Ovary (tissue), 9 donors: ENCODE data around the gene KNDC1. TPM values are rescaled to one million over a fixed set of nuclear protein-coding genes. Genes with fewer than 3 reads are reported as not detected.

Experiments used
- DNase-seq, 5 donors: peaks; one replicate each; pipeline ENCODE4 v3.0.0-alpha.2; 2019 to 2020
- H3K27ac ChIP-seq, 2 donors: fragments of 200-600 bp; one replicate each; pipeline versions ENCODE4 v1.5.1 to v1.8.0; 2019 to 2022
- H3K27me3 ChIP-seq: fragments of 200-600 bp; one replicate; pipeline ENCODE4 v1.8.0; 2022
- H3K36me3 ChIP-seq: fragments of 200-600 bp; sonication (generic); one replicate; pipeline ENCODE4 v1.5.1; 2019
- H3K4me1 ChIP-seq: one replicate; pipeline ENCODE4 v1.8.1; 2013; ENCODE audit warnings: mild to moderate bottlenecking, moderate library complexity; ENCODE audit not compliant: insufficient read depth
- H3K4me3 ChIP-seq: fragments of 200-600 bp; sonication (generic); one replicate; pipeline ENCODE4 v1.5.1; 2017
- H3K9me3 ChIP-seq, 2 donors: fragments of 200-600 bp in 1 of 2; sonication (generic) in 1 of 2; one replicate each; pipeline versions ENCODE4 v1.5.1 to v1.8.1; 2013 to 2019; ENCODE audit warnings: mild to moderate bottlenecking in 1 of 2, moderate library complexity in 1 of 2
- EP300 ChIP-seq: sonication (generic); formaldehyde crosslinking; IDR thresholded peaks from one replicate; pipeline ENCODE4 v1.6.1; 2017; ENCODE audit warnings: antibody characterized with exemption
- POLR2A ChIP-seq: fragments of 450-650 bp; IDR thresholded peaks from one replicate; pipeline ENCODE4 v1.6.1; 2017; ENCODE audit warnings: antibody characterized with exemption, mild to moderate bottlenecking, moderate library complexity
- WGBS, 3 donors: extraction: QIAGEN DNeasy Blood & Tissue Kit in 1 of 3; methylation state at CpG; one replicate each; pipeline versions ENCODE4 v1.1.5 to v1.1.7; 2013 to 2017; 5-methylcytosine and 5-hydroxymethylcytosine counted together
- intact Hi-C, 4 donors: fragments of 100-400 bp; cut with DNase I; formaldehyde crosslinking; loops; one replicate each; pipeline versions ENCODE4 v1.11.0 to v1.15.1; 2022 to 2023
- polyA plus RNA-seq, 2 donors: library from polyadenylated mRNA; stranded (reverse); fragments of 200-250 nt in 1 of 2; fragments of 350-450 nt in 1 of 2; fragmentation: Illumina TruSeq in 1 of 2; extraction: RNeasy Lipid Tissue Mini Kit (QIAGEN cat#74804) in 1 of 2; gene quantifications; one replicate each; pipeline ENCODE4 v1.2.3, GENCODE V29; 2013 to 2014
- total RNA-seq, 7 donors: library from RNA; depleted of rRNA in 2 of 7; stranded (reverse); fragments of >200 nt in 2 of 7; fragmentation: NEBNext Ultra II Directional in 3 of 7; extraction: Animal tissue kit (Norgen Biotek cat#: 25700) in 3 of 7; gene quantifications; one replicate each; pipeline versions ENCODE4 v1.1.0 to v1.2.4, GENCODE V29; 2016 to 2023
- TF ChIP-seq, protein P1 (sequence below), 3 donors: fragments of 450-650 bp in 2 of 3; fragments of 200-600 bp in 1 of 3; IDR thresholded peaks; one replicate each; pipeline versions ENCODE4 v1.5.1 to v1.8.0; 2016 to 2022; ENCODE audit warnings: antibody characterized with exemption in 3 of 3, mild to moderate bottlenecking in 1 of 3
- donor health status: DM: no; HTN: no; CAD: no; lungs with moderate emphysema.
- donor health status: DM: no; HTN: no; CAD: no.
- donor health status: Bipolar disorder and iron deficiency.
- donor health status: DM: yes; HTN: yes; CAD: no.
- donor health status: DM: no; HTN: no; CAD: no.
- donor health status: DM: yes; HTN: yes; CAD: no.

The KNDC1 gene
- total and polyA plus RNA-seq, 9 donors: 0.67 to 34.9 (median 16.6) TPM

DNA sequence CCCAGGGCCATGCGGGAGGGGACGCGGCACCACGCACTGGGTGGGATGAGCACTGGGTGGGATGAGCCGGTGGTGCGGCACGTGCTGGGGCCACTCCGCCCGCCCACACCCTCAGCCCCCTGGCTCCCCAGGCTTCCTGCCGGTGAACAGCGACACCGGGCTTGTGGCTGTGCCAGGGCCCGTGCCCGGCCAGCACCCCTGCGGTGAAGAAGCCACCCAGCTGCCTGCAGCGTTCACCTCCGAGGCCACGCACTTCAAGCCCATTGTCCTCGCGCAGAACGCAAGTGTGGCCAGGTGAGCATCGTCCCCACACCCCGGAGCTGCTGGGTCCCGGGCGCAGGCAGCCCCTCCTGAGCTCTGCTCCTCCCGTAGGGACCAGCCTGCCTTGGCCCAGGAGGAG lies 38.2 kb downstream of the KNDC1 start:
- peak in 1 of 5 donors; percentile 26 for DNase-seq
- TF ChIP-seq, protein P1, sequence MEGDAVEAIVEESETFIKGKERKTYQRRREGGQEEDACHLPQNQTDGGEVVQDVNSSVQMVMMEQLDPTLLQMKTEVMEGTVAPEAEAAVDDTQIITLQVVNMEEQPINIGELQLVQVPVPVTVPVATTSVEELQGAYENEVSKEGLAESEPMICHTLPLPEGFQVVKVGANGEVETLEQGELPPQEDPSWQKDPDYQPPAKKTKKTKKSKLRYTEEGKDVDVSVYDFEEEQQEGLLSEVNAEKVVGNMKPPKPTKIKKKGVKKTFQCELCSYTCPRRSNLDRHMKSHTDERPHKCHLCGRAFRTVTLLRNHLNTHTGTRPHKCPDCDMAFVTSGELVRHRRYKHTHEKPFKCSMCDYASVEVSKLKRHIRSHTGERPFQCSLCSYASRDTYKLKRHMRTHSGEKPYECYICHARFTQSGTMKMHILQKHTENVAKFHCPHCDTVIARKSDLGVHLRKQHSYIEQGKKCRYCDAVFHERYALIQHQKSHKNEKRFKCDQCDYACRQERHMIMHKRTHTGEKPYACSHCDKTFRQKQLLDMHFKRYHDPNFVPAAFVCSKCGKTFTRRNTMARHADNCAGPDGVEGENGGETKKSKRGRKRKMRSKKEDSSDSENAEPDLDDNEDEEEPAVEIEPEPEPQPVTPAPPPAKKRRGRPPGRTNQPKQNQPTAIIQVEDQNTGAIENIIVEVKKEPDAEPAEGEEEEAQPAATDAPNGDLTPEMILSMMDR (IDR thresholded peaks at IDR 0.05): no peak
- no peak overlapping the region for H3K4me3 ChIP-seq
- intact Hi-C loops: no loop called here
- H3K4me1 ChIP-seq: no peaks in the 10 kb centered on the region
- H3K9me3 ChIP-seq: no peaks in the 10 kb centered on the region
- H3K27me3 ChIP-seq: no peaks in the 10 kb centered on the region
- H3K27ac ChIP-seq: no peak overlapping the region
- WGBS, 3 donors: 91 to 99% (median 95%) methylated on average over 19 to 26 of the region's 26 CpGs
- no peaks in the 10 kb centered on the region for H3K36me3 ChIP-seq

DNA sequence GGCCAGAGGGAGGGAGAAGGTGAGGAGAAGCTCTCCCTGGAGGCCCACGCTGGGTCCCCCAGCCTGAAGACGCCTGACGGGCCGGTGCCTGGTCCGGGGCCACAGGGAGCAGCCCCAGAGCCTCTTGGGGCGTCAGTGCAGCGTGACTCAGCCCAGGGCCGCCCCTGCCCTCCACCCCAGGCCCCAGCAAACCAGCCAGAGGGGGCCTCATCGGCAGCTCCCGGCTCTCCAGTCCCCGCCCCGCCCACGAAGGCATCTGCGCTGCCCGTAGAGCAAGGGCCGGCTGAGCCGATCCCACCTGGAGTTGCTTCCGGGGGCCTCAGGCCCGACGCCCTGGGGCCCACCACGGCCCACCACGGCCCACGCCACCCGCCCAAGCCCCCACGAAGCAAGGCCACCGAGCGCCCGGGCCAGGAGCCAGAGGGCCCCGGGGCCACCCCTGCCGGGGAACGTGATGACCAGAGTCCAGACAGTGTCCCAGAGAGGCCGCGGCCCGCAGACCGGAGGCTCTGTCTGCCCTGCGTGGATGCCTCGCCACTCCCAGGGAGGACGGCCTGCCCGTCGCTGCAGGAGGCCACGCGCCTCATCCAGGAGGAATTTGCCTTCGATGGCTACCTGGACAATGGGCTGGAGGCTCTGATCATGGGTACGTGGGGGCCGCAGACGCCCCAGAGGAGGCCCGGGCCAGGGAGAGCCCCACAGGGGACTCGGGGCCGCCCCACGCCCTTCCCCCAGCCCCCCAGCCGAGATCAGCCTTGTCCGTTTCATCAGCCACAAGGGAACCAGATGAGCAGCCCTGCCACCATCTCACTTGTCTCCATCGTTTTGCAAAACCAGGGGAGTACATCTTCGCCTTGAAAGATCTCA lies 38.8 kb downstream of the KNDC1 start:
- Histone ChIP-seq H3K27me3 (no peaks in the 10 kb centered on the region), H3K36me3 (no peaks in the 10 kb centered on the region), H3K9me3 (no peaks in the 10 kb centered on the region), H3K4me1 (no peaks in the 10 kb centered on the region), H3K4me3 (no peak overlapping the region), H3K27ac (no peak overlapping the region)
- TF ChIP-seq EP300: no peak
- TF ChIP-seq POLR2A: no peak
- TF ChIP-seq, protein P1 (IDR thresholded peaks at IDR 0.05): no peak
- 86 to 91% (median 87%) methylated on average over 32 to 54 of the region's 54 CpGs for WGBS, 3 donors
- peak in 1 of 5 donors; percentile 27 for DNase-seq
- intact Hi-C loops: no loop called here

DNA sequence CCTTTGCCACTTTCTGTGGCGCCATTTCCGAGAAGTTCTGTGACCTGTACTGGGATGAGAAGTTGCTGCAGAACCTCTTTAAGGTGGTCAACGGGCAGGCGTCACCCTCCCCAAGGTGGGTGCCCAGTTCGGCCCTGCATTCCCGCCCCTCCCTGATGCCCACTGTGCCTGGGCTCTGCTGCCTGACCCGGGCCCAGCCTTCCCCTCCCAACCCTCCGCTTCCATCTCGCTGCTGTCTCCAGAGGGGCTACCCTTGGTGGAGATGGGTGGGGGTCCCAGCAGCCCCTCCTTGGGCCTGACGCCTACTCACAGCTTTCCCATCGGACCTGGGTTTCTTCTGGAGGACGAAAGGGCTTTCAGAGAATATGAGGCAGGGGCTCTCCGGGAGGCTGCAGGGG lies 39.5 kb downstream of the KNDC1 start:
- H3K36me3 ChIP-seq: no peaks in the 10 kb centered on the region
- no peak overlapping the region for H3K4me3 ChIP-seq
- intact Hi-C loops: no loop called here
- no peaks in the 10 kb centered on the region for H3K9me3 ChIP-seq
- H3K27me3 ChIP-seq: no peaks in the 10 kb centered on the region
- peak in 1 of 5 donors; percentile 22 for DNase-seq
- H3K27ac ChIP-seq: no peak overlapping the region
- H3K4me1 ChIP-seq: no peaks in the 10 kb centered on the region
- WGBS, 3 donors: 89 to 91% (median 89%) methylated on average over 13 of the region's 13 CpGs
- TF ChIP-seq, protein P1 (IDR thresholded peaks at IDR 0.05): no peak
- no peak for TF ChIP-seq EP300

DNA sequence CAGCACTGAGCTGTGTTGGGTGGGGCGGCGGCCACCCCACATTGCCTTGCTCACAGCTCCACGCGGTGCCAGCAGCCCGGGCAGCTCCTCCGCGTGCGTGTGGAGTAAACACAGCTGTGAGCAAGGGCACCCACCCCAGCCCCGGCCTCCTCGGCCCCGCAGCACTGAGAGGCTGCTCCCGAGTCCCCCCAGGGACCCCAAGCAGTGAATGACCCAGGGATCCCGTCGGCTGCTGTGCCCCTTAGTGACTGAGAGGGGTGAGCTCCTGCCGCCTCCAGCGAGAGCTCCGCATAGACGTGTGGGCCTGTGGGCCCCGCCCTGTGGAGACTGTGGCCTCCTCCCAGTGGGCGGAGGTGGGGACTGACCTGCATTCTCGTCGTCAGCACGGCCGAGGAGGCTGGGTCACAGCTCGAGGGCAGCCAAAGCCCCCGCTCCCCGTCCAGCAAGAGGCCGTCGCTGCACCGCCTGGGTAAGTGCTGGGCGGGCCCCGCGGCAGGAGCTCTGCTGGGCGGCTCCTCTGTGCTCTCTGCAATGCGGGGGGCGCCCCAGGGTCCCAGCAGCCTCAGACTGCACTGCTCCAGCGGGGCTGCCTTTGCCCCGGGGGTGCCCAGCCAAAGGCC lies 40.1 kb downstream of the KNDC1 start:
- intact Hi-C loops: no loop called here
- H3K4me1 ChIP-seq: no peaks in the 10 kb centered on the region
- WGBS, 3 donors: 55 to 66% (median 61%) methylated on average over 26 to 38 of the region's 38 CpGs
- DNase-seq: no peak
- H3K36me3 ChIP-seq: no peaks in the 10 kb centered on the region
- no peak for TF ChIP-seq POLR2A
- TF ChIP-seq, protein P1 (IDR thresholded peaks at IDR 0.05): no peak
- TF ChIP-seq EP300: no peak
- no peak overlapping the region for H3K27ac ChIP-seq
- H3K9me3 ChIP-seq: no peaks in the 10 kb centered on the region
- no peak overlapping the region for H3K4me3 ChIP-seq
- H3K27me3 ChIP-seq: no peaks in the 10 kb centered on the region
